ENCODE results near the gene YPEL1. TPM values are rescaled to one million over a fixed set of nuclear protein-coding genes. Genes with fewer than 3 reads are reported as not detected.
A peak's percentile ranks its signal among the peaks of the same experiment; 100 is the strongest.

YPEL1 gene
- total and polyA plus RNA-seq, 2 of the 13 experiments (the other 11 are each of a cell fraction or from before 2014, with no cell fraction given), result 0.33 to 2.5 TPM

GRCh38 chr22:21657360-21658032 is 78.1 kb downstream of the YPEL1 start (continued):
- TF ChIP-seq THAP9 (CRISPR knock-in tag; IDR thresholded peaks at IDR 0.05; ENCODE audit: borderline replicate concordance), result no peak
- no peak for TF ChIP-seq KLF12 (CRISPR knock-in tag; IDR thresholded peaks at IDR 0.05; ENCODE audit: borderline replicate concordance)
- peak; percentile 21; the same call in 1 of the 2 replicates for TF ChIP-seq NR2F2 (IDR thresholded peaks at IDR 0.05; ENCODE audit: borderline replicate concordance, low read depth)
- TF ChIP-seq ZNF740 (CRISPR knock-in tag; IDR thresholded peaks at IDR 0.05), result no peak
- peak; percentile 53; the same call in 1 of the 2 replicates for TF ChIP-seq TMF1 (CRISPR knock-in tag; IDR thresholded peaks at IDR 0.05; ENCODE audit: low read depth)
- TF ChIP-seq ZBTB7B (CRISPR knock-in tag; IDR thresholded peaks at IDR 0.05), result peak; percentile 55; the same call in 1 of the 2 replicates
- TF ChIP-seq TAF15 (IDR thresholded peaks at IDR 0.05; ENCODE audit: low read depth, low read length, poor library complexity, severe bottlenecking), result peak; percentile 84
- no peak for TF ChIP-seq ATM (IDR thresholded peaks at IDR 0.05; ENCODE audit: borderline replicate concordance)
- TF ChIP-seq SIX1 (CRISPR knock-in tag; IDR thresholded peaks at IDR 0.05; ENCODE audit: borderline replicate concordance), result no peak
- no peak; the same call in 1 of the 2 replicates for TF ChIP-seq RFX5 (IDR thresholded peaks at IDR 0.05; ENCODE audit: low read depth, low read length)
- no peak; the same call in 1 of the 2 replicates for TF ChIP-seq ATF3 (CRISPR knock-in tag; IDR thresholded peaks at IDR 0.05)
- TF ChIP-seq GRHL1 (CRISPR knock-in tag; conservative IDR thresholded peaks at IDR 0.05), result no peak
- peak; percentile 53; the same call in 1 of the 2 replicates for TF ChIP-seq HNRNPUL1 (IDR thresholded peaks at IDR 0.05; ENCODE audit: low read depth, low read length)
- TF ChIP-seq ZNF382 (CRISPR knock-in tag; IDR thresholded peaks at IDR 0.05; ENCODE audit: borderline replicate concordance), result no peak
- no peak; the same call in 1 of the 2 replicates for TF ChIP-seq ZNF367 (CRISPR knock-in tag; IDR thresholded peaks at IDR 0.05; ENCODE audit: borderline replicate concordance)
- TF ChIP-seq ZNF441 (CRISPR knock-in tag; IDR thresholded peaks at IDR 0.05; ENCODE audit: borderline replicate concordance), result no peak
- no peak for TF ChIP-seq TCF7 (IDR thresholded peaks at IDR 0.05; ENCODE audit: low read depth)
- TF ChIP-seq CEBPZ (IDR thresholded peaks at IDR 0.05; ENCODE audit: low read length), result no peak
- TF ChIP-seq EED (CRISPR knock-in tag; IDR thresholded peaks at IDR 0.05), result peak; percentile 49; the same call in 1 of the 2 replicates

Data from HepG2 (cell line).